Measurements from ENCODE around the gene ADISSP.

ADISSP gene

DNA sequence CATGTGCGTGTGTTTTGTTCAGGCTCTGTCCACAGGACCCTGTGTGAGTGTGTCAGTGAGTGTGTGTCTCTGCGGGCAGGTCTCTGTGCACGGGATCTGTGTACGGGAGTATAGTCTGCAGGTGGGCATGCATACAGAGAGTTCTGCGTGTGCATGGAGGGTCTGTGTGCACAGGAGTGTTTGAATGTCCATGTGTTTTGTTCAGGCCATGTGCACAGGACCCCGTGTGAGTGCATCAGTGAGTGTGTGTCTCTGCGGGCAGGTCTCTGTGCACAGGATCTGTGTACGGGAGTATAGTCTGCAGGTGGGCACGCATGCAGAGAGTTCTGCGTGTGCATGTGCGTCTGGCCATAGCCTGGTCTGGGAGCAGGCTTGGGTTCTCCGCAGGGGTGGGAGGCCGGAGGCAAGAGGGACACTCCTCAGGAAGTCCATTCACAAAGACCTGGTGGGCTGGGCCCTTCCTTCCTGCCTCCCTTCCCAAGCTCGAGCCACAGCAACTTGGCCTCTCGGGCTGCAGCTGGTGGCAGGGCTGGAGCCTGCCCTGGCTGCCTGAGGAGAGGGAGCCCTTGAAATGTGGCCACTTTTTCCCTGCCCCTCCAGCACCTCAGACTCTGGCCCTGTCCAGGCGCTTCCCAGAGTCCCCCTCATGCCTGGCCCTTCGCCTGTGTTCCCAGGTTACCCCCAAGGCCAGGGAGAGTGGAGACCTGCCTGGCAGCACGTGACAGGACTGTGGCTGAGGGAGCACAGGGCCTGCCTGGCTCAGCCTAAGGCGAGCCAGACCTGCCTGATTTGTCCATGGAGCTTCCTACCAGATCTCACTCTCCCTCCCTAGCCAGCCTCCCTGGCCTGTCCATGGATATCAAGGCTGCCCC, 28.3 kb downstream of the ADISSP start:
- in situ Hi-C loops (cut with MboI; ENCODE audit: low sequenced_read_pairs): no loop called here

DNA sequence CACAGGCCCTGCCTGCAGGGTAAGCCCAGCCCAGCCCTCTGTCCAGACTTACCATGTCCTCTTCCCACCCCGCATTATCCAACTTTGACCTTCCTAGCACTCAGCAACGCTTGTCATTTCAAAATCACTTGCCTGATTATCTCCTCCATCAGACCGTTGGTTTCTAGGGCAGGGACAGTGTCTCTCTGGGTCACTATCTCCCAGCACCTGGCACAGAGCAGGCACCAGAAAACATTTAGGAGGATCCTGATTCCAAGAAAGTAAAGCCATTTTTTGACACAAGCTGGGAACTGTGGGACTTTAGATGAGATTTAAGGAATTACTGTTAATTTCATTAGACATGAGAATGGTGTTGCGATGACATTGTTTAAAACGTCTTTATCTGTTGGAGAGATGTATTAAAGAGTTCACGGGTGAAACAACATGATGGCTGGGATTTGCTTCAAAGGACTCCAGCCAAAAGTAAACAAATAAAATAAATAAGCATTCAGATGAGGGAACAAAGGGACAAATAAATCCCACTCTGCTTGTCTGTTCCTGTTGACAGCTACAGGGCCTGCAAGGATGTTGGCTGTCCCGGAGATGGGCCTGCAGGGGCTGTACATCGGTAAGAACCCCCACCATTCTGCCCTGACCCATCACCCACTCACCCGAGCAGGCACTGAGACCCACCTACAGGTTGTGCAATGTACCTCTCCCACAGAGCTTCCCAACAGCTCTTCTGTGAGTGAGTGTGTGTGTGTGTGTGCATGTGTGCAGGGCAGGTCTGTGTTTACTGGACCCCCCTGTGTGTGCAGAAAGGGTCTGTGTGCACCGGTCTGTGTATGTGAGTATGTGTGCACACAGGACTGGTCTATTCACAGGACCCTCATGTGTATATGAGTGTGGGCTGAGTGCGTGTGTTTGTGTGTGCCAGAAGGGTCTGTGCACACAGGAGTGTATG, 29.2 kb downstream of the ADISSP start:
- in situ Hi-C loops (cut with MboI; ENCODE audit: low sequenced_read_pairs): no loop called here

DNA sequence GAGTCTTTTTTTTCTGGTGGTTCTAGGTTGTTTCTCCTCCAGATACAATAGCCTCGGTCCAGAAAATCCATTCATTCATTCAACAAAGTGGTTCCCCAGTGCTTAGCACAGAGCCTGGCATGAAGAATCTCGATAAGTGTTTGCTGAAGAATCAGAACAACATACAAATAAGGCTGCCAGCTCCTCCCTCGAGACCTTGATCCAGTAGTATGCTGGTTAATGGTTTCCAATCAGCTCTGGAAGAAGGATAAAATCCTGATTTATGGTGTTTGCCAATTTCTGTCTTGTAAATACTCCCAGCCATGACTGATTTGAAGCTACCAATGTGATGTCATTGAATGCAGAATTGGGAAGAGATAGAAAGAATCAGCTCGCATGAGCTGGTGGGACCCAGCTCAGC, 31.8 kb downstream of the ADISSP start:
- in situ Hi-C loops (cut with MboI; ENCODE audit: low sequenced_read_pairs): no loop called here

DNA sequence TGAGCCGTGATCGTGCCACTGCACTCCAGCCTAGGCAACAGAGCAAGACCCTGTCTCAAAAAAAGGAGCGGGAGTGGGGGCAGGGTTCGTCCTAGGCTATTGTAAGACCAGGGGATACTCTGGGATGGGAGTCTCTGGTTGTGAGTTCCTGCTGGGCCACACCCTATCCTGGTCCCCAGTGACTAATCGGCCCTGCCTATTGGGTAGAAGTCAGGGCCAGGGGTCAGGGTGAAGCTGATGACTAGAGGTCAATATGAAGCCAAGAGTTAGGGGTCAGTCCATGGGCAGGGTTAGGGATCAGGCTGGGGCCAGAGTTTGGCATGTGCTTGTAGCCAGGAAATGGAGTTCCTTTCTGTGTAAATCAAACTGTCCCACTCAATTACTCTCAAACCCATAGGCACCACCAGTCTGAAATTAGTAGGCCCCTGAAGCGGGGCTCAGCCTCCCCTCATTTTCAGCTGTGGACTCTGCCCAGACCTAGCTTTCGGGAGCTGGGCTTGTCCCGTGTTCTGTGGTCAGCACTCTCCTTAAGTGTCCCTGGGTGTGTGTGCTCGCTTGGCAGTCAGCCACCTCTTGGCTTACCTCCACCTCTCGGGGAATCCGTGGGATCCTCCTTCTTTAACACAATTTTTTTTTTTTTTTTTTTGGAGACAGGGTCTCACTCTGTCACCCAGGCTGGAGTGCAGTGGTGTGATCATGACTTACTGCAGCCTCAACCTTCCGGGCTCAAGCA, 33.3 kb downstream of the ADISSP start:
- in situ Hi-C loops (cut with MboI; ENCODE audit: low sequenced_read_pairs): no loop called here

DNA sequence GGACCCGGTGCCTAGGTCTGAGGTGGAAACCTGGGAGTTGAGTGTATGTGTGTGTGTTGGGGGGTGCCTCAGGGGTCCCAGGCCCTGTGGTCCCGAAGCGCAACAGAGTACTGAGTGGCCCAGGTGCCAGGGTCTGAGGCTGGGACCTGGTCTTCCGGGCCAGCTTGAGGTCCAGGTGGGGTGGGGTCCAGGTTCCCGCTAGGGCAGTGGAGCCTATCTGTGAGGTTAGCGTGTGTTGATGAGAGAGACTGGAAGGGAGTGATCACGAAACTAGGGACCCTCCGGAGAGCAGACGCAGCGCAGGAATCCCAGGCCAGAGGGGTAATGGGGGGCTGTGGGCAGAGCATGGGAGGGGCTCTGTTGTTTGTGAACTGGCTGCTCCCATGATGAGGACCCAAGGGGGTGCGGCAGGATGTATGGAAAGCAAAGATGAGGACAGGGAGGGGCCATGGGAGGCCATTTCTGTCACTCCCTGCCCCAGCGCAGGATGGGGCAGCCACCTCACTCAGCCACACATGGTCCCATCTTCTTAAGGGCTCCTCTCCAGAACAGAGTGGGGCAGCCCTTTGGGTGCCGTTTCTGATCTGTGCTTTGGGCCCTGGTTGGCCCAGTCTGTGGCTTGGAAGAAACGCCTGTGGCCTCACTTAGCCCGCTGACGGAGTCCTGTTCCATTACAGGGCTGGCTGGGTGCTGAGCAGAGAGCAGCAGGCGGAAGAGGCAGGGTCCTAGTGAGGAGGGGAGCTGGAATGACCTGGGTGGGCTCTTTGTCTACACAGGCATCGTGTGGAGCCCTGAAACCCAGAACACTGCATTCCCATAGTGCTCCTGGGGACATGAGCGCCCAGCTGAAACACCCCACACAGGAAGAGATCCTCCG, 34.2 kb downstream of the ADISSP start:
- in situ Hi-C loops (cut with MboI; ENCODE audit: low sequenced_read_pairs): no loop called here

DNA sequence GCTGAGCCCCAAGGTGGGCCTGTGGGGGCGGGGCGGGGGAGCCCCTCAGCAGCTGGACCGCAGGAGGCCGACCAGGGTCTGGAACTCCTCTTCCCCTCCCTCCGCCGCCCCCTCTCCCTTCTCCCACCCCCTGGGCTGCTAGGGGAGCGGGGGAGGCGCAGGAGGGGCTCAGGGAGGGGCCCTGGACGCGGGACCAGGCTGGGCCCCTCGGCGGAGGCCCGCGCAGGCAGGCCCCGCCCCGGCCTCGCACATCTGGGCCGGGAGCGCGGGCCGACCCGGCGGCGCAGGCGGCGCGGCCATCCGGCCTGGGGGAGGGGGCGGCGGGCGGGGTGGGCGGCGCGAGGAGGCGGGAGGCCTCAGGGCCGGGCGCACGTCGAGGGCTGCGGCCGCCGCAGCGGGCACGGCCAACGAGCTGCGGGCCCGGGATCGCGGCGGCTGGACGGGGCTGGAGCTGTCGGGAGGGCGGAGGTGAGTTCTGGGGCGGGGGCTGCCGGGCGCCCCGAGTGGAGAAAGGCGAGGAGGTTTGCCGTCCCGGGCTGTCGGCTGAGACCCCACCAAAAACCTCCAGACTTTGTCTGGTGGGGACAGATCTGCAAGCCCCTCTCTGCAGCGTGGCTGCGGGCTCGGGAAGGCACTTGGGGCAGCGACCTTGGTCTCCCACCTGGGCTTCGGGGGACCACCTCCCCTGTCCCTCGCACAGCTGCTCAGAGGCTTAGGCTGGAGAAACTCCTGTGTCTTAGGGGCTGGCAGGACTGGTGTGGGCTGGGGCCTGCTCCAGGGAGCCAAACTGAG, 35.0 kb downstream of the ADISSP start, which contains the start of gene HSPA12B:
HSPA12B (plus strand) TSS at position 359 of the 792 bp plus-strand sequence. CDS start 5,990 bp downstream, outside the sequence.
- in situ Hi-C loops (cut with MboI; ENCODE audit: low sequenced_read_pairs): no loop called here

DNA sequence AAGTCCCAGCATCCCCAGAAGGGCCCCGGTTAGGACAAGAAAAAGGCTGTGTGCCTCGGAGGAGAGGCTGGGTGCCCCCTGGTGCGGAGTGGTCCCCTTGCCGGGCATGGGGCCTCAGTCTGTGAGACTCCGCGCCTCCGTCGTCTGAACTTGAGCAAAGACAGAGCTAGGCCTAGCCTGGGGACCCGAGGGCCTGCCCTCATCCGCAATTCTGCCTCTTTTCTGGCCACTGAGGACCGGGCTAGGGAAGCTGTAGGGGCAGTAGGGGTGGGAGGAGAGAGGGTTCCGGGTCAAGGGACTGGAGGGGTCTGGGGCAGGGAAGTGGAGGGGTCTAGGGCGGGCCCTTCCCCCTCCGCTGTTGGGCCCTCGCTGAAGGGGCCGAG, 35.6 kb downstream of the ADISSP start:
- in situ Hi-C loops (cut with MboI; ENCODE audit: low sequenced_read_pairs): no loop called here

DNA sequence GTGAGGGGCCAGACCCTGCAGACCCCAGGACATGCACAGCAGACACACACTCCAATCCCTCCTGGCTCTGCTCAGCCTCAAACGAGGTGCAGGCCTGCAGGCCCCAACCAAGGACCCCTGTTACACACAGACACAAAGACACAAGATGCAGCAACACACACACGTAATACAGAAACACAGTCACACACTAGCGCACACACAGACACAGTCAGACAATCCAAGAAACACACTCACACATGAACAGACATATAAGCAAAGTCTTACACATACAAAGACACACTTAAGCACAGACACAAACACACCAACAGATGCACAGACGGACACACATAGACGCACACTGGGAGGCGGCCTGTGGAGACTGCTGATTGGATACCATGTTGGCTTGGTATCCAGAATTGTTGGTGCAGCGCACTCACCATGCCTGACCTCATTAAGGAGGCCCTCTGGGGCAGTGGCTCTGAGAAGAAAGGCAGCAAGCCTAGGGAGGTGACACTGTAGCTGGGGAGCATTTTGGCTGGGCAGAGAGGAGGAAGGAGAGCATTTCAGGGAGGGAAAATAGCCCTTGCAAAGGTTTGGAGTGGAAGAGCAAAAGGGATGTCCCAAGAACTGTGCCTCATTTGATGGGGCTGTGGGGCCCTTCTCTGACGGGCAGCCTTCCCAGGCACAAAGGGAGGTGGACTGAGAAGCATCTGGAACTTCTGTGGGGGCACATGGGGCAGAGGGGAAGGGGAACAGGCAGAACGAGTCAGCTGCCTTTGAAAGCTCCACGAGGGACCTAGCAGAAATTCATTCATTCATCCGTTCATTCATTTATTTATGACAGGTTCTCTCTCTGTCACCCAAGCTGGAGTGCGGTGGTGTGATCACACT, 36.5 kb downstream of the ADISSP start:
- in situ Hi-C loops (cut with MboI; ENCODE audit: low sequenced_read_pairs): no loop called here

DNA sequence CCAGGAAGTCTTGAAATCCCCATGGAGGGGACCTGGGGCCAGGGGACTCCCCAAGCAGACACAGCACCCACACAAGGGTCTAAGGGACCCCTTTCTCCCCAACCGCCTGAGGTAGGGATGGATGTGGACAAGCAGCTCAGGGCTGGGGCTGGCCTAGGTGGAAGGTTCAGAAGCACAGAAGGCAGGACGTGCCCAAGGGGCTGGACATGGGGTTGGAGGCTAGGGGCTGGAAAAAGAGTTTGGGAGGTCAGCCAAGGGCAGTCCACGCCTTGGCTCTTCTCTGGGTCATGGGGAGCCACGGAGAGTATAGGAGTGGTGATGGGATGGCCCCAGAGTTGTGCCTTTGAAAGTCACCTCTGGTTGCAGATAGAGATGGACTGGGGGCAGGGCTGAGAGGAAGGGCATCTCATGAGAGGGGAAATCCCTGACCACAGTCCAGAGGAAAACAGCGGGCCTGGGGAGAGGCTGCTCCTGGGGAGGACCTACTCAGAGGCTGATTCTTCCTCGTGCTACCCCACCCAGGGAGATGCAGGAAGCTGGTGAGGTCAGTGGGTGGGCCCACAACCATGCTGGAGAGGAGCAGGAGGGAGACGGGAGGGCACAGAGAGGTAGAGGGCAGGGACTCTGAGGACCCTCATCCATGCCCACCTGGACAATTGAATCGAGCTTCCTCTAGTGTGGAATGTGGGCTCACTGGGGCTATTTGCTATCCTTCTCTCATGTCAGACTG, 37.6 kb downstream of the ADISSP start:
- in situ Hi-C loops (cut with MboI; ENCODE audit: low sequenced_read_pairs): no loop called here

DNA sequence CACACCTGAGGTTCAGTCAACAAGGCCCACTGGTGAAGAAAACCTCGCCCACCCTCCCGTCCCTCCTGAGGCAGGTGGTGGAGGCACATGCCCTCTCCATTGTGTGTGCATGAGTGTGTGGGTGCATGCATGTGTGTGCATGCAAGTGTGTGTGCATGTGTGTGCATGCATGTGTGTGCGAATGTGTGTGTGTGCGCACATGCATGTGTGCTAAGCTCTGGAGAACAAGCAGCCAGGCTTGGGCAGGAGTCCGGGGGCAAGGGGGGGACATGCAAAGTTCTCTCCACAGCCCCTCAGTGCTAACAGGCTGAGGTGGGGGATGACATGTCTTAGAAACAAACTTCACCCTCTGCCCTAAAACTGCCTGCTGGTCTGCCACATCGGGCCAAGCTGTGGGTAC, 38.2 kb downstream of the ADISSP start:
- in situ Hi-C loops (cut with MboI; ENCODE audit: low sequenced_read_pairs): no loop called here

DNA sequence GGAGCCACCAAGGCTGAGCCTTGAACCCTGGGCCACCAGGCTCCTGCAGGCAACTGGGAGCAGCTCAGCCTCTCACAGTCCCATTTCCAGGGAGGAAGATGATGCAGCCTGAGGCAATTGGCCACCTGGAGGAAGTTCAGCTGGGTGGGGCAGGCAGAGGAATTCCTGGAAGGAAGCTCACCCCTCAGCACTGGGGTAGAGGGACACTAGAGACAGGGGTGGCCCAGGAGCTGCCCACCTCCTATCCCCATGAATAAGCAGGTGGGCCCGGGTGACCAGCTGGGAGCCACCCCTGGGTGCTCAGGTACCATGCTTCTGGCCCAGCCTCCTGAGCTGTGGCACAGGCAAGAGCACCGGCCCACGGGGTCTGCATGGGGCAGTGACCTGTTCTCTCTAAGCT, 38.7 kb downstream of the ADISSP start:
- in situ Hi-C loops (cut with MboI; ENCODE audit: low sequenced_read_pairs): no loop called here

DNA sequence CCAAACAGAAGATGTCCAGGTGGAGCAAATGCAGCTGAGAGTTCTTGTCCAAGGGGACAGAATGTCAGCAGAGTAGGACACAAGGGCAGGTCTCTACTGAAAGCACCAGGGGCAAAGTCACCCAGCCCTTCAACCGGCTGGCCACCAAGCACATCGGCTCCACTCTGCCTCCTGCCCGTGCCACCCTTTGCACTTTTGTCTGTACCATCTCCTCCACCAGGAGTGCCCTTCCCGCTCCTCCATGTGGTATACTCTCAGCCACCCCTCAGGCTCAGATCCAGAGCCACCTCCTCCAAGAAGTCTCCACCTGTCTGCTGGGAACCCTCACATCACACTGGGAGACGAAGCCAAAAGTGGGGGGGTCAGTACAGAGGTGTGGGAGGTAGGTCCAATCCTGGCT, 39.2 kb downstream of the ADISSP start:
- in situ Hi-C loops (cut with MboI; ENCODE audit: low sequenced_read_pairs): no loop called here

DNA sequence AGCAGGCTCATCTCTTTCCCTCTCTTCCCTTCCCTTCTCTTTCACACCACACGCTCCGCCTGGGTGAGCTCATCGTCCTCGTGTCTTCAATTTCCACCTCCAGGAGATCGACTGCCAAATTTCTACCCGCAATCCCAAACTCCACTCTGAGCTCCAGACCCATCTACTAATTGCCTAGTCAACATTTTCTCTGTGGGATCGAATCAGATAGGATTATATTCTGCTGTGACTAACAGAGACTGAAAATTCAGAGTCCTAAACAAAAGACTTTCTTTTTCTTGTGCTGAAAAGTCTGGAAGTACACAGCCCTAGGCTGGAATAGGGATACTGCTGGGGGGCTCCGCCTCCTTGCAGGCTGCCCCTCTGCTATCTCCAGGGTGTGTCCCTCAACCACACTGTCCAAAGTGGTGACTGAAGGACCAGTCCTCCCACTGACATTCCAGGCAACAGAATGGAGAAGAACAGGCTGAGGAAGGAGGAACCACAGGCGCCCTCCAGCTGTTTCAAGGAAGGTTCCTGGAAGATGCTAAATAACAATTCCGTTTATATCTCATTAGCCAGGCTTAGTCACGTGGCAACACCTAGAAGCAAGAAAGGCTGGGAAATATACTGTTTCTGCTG, 40.0 kb downstream of the ADISSP start:
- in situ Hi-C loops (cut with MboI; ENCODE audit: low sequenced_read_pairs): no loop called here

DNA sequence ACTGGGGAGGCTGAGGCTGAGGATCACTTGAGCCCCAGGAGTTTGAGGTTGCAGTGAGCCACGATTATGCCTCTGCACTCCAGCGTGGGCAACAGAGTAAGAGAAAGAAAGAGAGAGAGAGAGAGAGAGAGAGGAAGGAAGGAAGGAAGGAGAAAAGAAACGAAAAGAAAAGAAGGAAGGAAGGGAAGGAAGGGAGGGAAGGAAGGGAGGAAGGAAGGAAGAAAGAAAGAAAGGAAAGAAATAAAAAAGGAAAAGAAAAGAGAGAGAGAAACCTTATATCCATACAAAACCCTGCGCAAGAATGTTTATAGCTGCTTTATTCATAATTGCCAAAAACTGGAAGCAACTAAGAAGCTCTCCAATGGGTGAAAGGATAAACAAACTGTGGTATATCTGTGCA, 43.2 kb downstream of the ADISSP start:
- in situ Hi-C loops (cut with MboI; ENCODE audit: low sequenced_read_pairs): no loop called here

DNA sequence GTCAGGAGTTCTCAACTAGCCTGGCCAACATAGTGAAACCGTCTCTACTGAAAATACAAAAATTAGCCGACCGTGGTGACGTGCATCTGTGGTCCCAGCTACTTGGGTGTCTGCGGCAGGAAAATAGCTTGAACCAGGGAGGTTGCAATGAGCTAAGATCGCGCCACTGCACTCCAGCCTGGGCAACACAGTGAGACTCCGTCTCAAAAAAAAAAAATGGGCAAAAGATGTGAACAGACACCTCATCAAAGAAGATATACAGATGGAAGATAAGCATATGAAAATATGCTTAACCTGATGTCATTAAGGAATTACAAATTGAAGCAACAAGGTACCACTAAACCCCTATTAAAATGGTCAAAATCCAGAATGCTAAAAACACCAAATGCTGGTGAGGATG, 44.3 kb downstream of the ADISSP start:
- in situ Hi-C loops (cut with MboI; ENCODE audit: low sequenced_read_pairs): no loop called here

DNA sequence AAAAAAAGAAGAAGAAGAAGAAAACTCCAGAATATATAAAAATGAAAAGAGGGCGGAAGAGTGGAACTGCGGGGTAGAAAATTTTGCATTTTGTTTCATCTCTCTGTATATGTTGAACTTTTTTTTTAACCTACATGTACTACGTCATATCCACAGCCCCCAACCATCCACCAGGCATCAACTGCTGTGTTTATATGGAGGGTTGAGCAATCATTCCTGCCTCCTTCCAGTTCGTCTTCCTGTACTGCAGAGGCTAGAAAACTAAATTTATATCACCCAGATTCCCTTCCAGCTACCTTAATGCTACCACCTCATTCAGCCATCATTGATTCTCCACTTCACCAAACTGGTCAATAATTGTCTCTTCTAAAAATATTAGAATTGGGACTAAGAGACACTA, 45.6 kb downstream of the ADISSP start:
- in situ Hi-C loops (cut with MboI; ENCODE audit: low sequenced_read_pairs): no loop called here

DNA sequence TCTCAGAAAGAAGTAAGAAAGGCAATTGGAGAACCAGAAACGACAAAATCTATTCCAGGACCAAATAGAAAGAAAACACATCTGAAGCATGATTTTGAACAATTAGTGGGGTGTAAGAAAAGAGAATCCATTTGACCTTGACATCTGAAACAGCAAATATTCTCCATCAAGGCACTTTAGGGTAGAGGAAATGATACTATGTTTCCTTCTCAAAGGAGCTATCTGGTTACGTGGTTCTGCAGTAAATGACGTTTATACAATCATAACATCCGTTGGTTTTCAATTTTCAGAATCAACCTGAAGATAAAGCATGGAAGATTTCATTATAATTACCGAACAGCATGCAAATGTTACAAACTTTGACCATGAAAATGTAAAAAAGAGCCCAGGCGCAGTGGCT, 46.9 kb downstream of the ADISSP start:
- in situ Hi-C loops (cut with MboI; ENCODE audit: low sequenced_read_pairs): no loop called here

Measured in HL-60/S4 treated with phorbol 12-myristate 13-acetate at 8.2 ng/mL for 4 days and 3 days (cell line).